PC-9 (cell line): Measurements from ENCODE around the gene PDE10A. TPM values are rescaled to one million over a fixed set of nuclear protein-coding genes. Genes with fewer than 3 reads are reported as not detected.

ENCODE experiments used
- BruUV-seq: library from RNA; stranded (reverse); fragments of 400-500 nt; replicated peaks from 2 replicates; lab custom pipeline; 2021; lab: Mats Ljungman, UMichigan
- CTCF ChIA-PET: fragments of 300-600 bp; sonication (Branson Sonifier 250); formaldehyde crosslinking; loops from one replicate; lab custom pipeline; 2022; ENCODE audit warnings: antibody characterized with exemption; lab: Charles Lee
- POLR2A ChIA-PET: fragments of 300-600 bp; sonication (Branson Sonifier 250); formaldehyde crosslinking; loops from one replicate; lab custom pipeline; 2022; ENCODE audit warnings: antibody characterized with exemption; ENCODE audit not compliant: unreplicated experiment; lab: Charles Lee
- DNase-seq, 2 experiments: peaks; one replicate each; pipeline versions ENCODE4 v3.0.0 to v3.0.0-alpha.2; 2015 to 2022; ENCODE audit warnings: mixed read lengths in 1 of 2
- H2AFZ ChIP-seq: fragments of 200-600 bp; sonication (generic); 2 replicates; pipeline ENCODE4 v1.8.1; 2017; ENCODE audit warnings: antibody characterized with exemption
- H3F3A ChIP-seq: fragments of 200-600 bp; sonication (generic); 2 replicates; pipeline ENCODE4 v1.8.1; 2017; ENCODE audit warnings: antibody characterized with exemption, mild to moderate bottlenecking, low read depth; ENCODE audit not compliant: insufficient read depth
- H3K27ac ChIP-seq: fragments of 200-600 bp; sonication (generic); 2 replicates; pipeline ENCODE4 v1.6.1; 2016; ENCODE audit warnings: mixed run types
- H3K27me3 ChIP-seq: fragments of 200-600 bp; sonication (generic); 2 replicates; pipeline ENCODE4 v1.6.1; 2016; ENCODE audit warnings: low read depth, mixed run types; ENCODE audit not compliant: insufficient read depth
- H3K36me3 ChIP-seq: fragments of 200-600 bp; sonication (generic); 2 replicates; pipeline ENCODE4 v1.6.1; 2016; ENCODE audit warnings: low read depth, mixed run types
- H3K4me1 ChIP-seq: fragments of 200-600 bp; sonication (generic); replicated peaks from 2 replicates; pipeline ENCODE4 v1.6.1; 2016; ENCODE audit warnings: mixed run types; ENCODE audit not compliant: insufficient read depth
- H3K4me2 ChIP-seq: fragments of 200-600 bp; sonication (generic); 2 replicates; pipeline ENCODE4 v1.6.1; 2017; ENCODE audit warnings: mixed run types
- H3K4me3 ChIP-seq: fragments of 200-600 bp; sonication (generic); 2 replicates; pipeline ENCODE4 v1.6.1; 2016; ENCODE audit warnings: mixed run types
- H3K79me2 ChIP-seq: fragments of 200-600 bp; sonication (generic); 2 replicates; pipeline ENCODE4 v1.6.1; 2017; ENCODE audit warnings: low read depth, mixed run types
- H3K9me2 ChIP-seq: fragments of 200-600 bp; sonication (generic); 2 replicates; pipeline ENCODE4 v1.8.1; 2017; ENCODE audit warnings: mild to moderate bottlenecking; ENCODE audit not compliant: insufficient read depth
- H3K9me3 ChIP-seq: fragments of 200-600 bp; sonication (generic); 2 replicates; pipeline ENCODE4 v1.8.1; 2016; ENCODE audit warnings: low read depth; ENCODE audit not compliant: insufficient read depth
- H4K20me1 ChIP-seq: fragments of 200-600 bp; sonication (generic); 2 replicates; pipeline ENCODE4 v1.8.1; 2017; ENCODE audit not compliant: insufficient read depth
- CTCF ChIP-seq: fragments of 200-600 bp; sonication (generic); conservative IDR thresholded peaks from 2 replicates; pipeline ENCODE4 v1.6.1; 2017; ENCODE audit warnings: mixed run types, antibody characterized with exemption, mild to moderate bottlenecking, moderate library complexity
- EZH2 ChIP-seq: fragments of 200-600 bp; sonication (generic); IDR thresholded peaks from 2 replicates; pipeline ENCODE4 v1.8.0; 2017; ENCODE audit warnings: antibody characterized with exemption, low read depth
- intact Hi-C: fragments of 100-400 bp; cut with micrococcal nuclease; formaldehyde crosslinking; loops from one replicate; pipeline ENCODE4 v1.10.0; 2022; ENCODE audit not compliant: unreplicated experiment
- total RNA-seq: library from RNA; stranded (reverse); gene quantifications from 2 replicates; pipeline ENCODE4 v1.2.3, GENCODE V29; 2021

The PDE10A gene
- total RNA-seq, 1 experiment from 2014 or later, result not detected

- no peaks in the 10 kb centered on the region for H3K9me2 ChIP-seq
- H3K27ac ChIP-seq, result no peak overlapping the region
- H3K4me1 ChIP-seq, result no peaks in the 10 kb centered on the region
- no peak overlapping the region for H3K4me2 ChIP-seq
- ChIA-PET POLR2A (no interaction called here), CTCF (no interaction called here)
- TF ChIP-seq CTCF (no peak), EZH2 (no peak)
- no peak overlapping the region for H2AFZ ChIP-seq
- H3K79me2 ChIP-seq, result no peaks in the 10 kb centered on the region
- intact Hi-C loops, result no loop called here
- no peaks in the 10 kb centered on the region for H3K36me3 ChIP-seq
- BruUV-seq, result no TSS peak
- peaks cover 33% of the 10 kb centered on the region; the same call in 1 of the 2 replicates for H3K27me3 ChIP-seq
- H3F3A ChIP-seq, result no peaks in the 10 kb centered on the region
- H3K4me3 ChIP-seq, result no peak overlapping the region
- H3K9me3 ChIP-seq, result no peaks in the 10 kb centered on the region
- no peaks in the 10 kb centered on the region for H4K20me1 ChIP-seq
- DNase-seq, result no peak
Observed at GRCh38 chr6:165679326-165679725, 16.3 kb upstream of the PDE10A start.

- Histone ChIP-seq H3K36me3 (no peaks in the 10 kb centered on the region), H3K27ac (no peak overlapping the region), H3K4me2 (no peak overlapping the region), H3K4me3 (no peak overlapping the region), H3K4me1 (no peaks in the 10 kb centered on the region), H3K9me2 (no peaks in the 10 kb centered on the region), H2AFZ (no peak overlapping the region), H4K20me1 (no peaks in the 10 kb centered on the region), H3K9me3 (no peaks in the 10 kb centered on the region), H3F3A (no peaks in the 10 kb centered on the region), H3K79me2 (no peaks in the 10 kb centered on the region), H3K27me3 (peaks cover 33% of the 10 kb centered on the region; the same call in 1 of the 2 replicates)
- BruUV-seq, result no TSS peak
- ChIA-PET POLR2A (no interaction called here), CTCF (no interaction called here)
- intact Hi-C loops, result no loop called here
- DNase-seq, result no peak
- TF ChIP-seq EZH2 (no peak), CTCF (no peak)
Observed at GRCh38 chr6:165678904-165679303, 15.9 kb upstream of the PDE10A start.

GRCh38 chr6:165678429-165678828 lies 15.4 kb upstream of the PDE10A start:
- Histone ChIP-seq H3K27me3 (peaks cover 33% of the 10 kb centered on the region; the same call in 1 of the 2 replicates), H3K9me3 (no peaks in the 10 kb centered on the region), H3K9me2 (no peaks in the 10 kb centered on the region), H3K36me3 (no peaks in the 10 kb centered on the region), H4K20me1 (no peaks in the 10 kb centered on the region), H3K4me1 (no peaks in the 10 kb centered on the region), H3K79me2 (no peaks in the 10 kb centered on the region), H2AFZ (no peak overlapping the region), H3K4me2 (no peak overlapping the region), H3K4me3 (no peak overlapping the region), H3F3A (no peaks in the 10 kb centered on the region), H3K27ac (no peak overlapping the region)
- ChIA-PET CTCF (no interaction called here), POLR2A (no interaction called here)
- DNase-seq, result no peak
- no peak for TF ChIP-seq EZH2
- no peak for TF ChIP-seq CTCF
- intact Hi-C loops, result no loop called here
- BruUV-seq, result no TSS peak
